NCI-H748 (cell line): ENCODE measurements around the gene EEIG1.
A peak's percentile ranks its signal among the peaks of the same experiment; 100 is the strongest.

Source experiments
- DNase-seq: peaks from one replicate; lab custom pipeline; 2025; ENCODE audit not compliant: unreplicated experiment; lab: John Stamatoyannopoulos, UW

EEIG1 gene

GRCh38 chr9:127942216-127943010 is 38.4 kb downstream of the EEIG1 start:
- DNase-seq, result peak; percentile 60

GRCh38 chr9:127941961-127942215 is 38.9 kb downstream of the EEIG1 start:
- no peak for DNase-seq

- no peak for DNase-seq
Observed at GRCh38 chr9:127941062-127941960, 39.5 kb downstream of the EEIG1 start.

- no peak for DNase-seq
Observed at GRCh38 chr9:127940593-127940992, 40.2 kb downstream of the EEIG1 start.

GRCh38 chr9:127938298-127938690 is 42.5 kb downstream of the EEIG1 start:
- no peak for DNase-seq

- peak; percentile 89 for DNase-seq
Observed at GRCh38 chr9:127937388-127938297, 43.1 kb downstream of the EEIG1 start, which contains the start of gene DPM2. TSS of gene DPM2 (minus strand) at chr9:127937854. CDS start at chr9:127937820, 34 bp downstream.

- no peak for DNase-seq
Observed at GRCh38 chr9:127937056-127937387, 43.8 kb downstream of the EEIG1 start.

GRCh38 chr9:127936347-127936852 is 44.4 kb downstream of the EEIG1 start:
- no peak for DNase-seq

GRCh38 chr9:127935765-127936221 is 45.0 kb downstream of the EEIG1 start:
- DNase-seq, result no peak

- DNase-seq, result no peak
Observed at GRCh38 chr9:127934986-127935385, 45.8 kb downstream of the EEIG1 start.

- DNase-seq, result no peak
Observed at GRCh38 chr9:127934248-127934647, 46.5 kb downstream of the EEIG1 start.

- peak; percentile 67 for DNase-seq
Observed at GRCh38 chr9:127931092-127931881, 49.5 kb downstream of the EEIG1 start.
